Dendritic cell treated with granulocyte-macrophage colony-stimulating factor and Interleukin-4, amounts not matched to agents 40 ng/mL and 50 ng/mL, for 4 days (primary cell): Measurements from ENCODE around the gene CHID1.

Experiments used
- H3K27ac Mint-ChIP-seq: one replicate; pipeline ENCODE4 v1.8.0; 2022; ENCODE audit warnings: mild to moderate bottlenecking, mixed read lengths
- H3K27me3 Mint-ChIP-seq: one replicate; pipeline ENCODE4 v1.8.0; 2022; ENCODE audit warnings: mild to moderate bottlenecking, mixed read lengths
- H3K36me3 Mint-ChIP-seq: one replicate; pipeline ENCODE4 v1.8.0; 2022; ENCODE audit warnings: low read depth, mixed read lengths
- H3K4me1 Mint-ChIP-seq: one replicate; pipeline ENCODE4 v1.8.0; 2022; ENCODE audit warnings: low read depth, mixed read lengths
- H3K4me3 Mint-ChIP-seq: one replicate; pipeline ENCODE4 v1.8.0; 2022; ENCODE audit warnings: mild to moderate bottlenecking, moderate library complexity, mixed read lengths
- H3K9me3 Mint-ChIP-seq: one replicate; pipeline ENCODE4 v1.8.0; 2022; ENCODE audit warnings: mixed read lengths
- intact Hi-C: fragments of 100-400 bp; cut with micrococcal nuclease; formaldehyde crosslinking; loops from one replicate; pipeline ENCODE4 v1.15.0; 2022

The CHID1 gene

DNA sequence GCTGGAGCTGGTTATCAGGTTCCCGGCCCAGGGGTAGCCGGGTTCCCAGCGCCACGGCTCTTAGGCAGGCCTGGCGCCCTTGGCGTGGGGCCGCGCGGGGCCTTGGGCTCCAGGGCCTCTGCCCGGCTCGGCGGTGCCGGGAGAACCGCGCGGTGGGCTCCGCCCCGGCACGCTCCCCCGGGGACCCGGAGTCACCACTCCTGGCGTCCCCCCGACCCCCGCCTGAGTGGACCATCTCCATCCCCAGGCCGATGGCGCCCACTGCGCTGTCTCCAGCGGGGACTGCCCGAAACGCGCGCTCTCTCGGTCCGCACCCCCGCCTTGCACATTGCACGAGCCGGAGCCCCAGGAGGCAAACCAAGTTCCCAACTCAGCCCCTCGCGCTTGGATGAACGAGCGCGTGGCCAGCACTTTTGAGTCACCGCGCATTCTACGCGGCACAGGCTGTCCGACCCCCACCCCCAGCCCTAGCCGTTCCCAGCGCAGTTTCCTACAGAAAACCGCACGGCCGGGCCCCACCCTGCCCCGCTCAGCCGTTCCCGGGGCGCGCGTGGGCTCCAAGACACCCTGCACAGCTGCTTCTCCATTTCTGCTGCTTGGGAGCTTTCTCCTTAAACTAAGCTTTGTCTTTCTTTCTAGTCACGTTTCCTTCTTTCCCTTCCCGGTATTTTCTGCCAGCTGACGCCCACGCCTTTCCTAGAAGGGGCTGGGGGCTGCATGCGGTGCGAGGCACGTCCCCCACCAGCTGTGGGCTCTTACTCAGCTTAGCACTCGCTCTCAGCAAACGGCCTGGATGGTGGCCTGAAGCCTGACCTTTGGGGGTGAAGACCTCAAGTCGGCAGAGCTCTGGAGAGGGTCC, 650 bp upstream of the CHID1 start:
- Mint-ChIP-seq H3K9me3 (no peaks in the 10 kb centered on the region), H3K4me3 (peak overlapping the region; percentile 71), H3K27ac (peak overlapping the region; percentile 91), H3K4me1 (peaks cover 79% of the 10 kb centered on the region), H3K27me3 (no peaks in the 10 kb centered on the region), H3K36me3 (peaks cover 66% of the 10 kb centered on the region)
- intact Hi-C loops = loop anchor here (2.0 kb wide), 1 partner anchor 14 kb away; the partner anchor contains the start of gene AP2A2

DNA sequence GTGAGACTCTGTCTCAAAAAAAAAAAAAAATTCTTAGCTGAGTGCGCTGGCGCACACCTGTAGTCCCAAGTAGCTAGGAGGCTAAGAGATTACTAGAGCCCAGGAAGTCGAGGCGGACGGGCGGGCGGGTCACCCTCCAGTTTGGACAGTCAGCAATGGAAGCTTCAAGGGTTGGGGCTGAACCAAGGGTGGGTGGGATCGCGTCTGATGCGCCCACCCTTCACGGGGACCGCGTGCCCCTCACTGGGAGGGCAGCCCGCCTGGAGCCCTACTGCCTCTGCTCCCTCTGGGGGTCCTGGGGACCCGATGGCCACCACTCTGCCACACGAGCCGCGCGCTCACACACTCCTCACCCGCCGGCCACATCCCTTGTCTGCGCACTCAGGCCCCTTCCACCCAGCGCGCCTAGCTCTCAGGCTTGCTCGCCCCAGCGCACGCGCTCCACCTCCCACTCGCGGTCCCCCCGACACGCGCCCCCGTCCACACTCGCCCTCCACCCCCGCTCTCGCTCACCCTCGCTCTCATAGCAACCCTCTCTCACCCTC, 494 bp downstream of the CHID1 start:
- Mint-ChIP-seq H3K4me3 (peak overlapping the region; percentile 92), H3K27ac (peak overlapping the region; percentile 91), H3K27me3 (no peaks in the 10 kb centered on the region), H3K4me1 (peaks cover 69% of the 10 kb centered on the region), H3K36me3 (peaks cover 77% of the 10 kb centered on the region), H3K9me3 (no peaks in the 10 kb centered on the region)
- intact Hi-C loops = loop anchor here (2.0 kb wide), 1 partner anchor 15 kb away; the partner anchor contains the start of gene AP2A2

DNA sequence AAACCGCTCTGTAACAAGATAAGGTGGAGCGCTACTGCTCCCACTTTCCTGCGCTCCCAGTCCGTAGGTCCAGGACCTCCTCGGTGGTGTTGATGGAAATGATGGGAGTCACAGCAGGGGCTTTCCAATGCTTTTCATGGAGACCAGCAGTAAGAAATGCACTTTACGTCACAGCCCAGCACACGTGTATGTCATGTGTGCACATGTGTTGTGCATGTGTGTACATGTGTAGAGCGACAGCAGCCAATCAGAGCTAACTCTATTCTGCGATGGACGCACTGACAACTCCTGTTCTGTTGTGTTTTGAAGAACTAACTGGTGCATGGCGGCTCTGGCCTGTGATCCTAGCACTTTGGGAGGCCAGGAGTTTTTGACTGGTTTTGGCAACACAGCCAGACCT, 1.2 kb downstream of the CHID1 start:
- Mint-ChIP-seq H3K36me3 (peaks cover 79% of the 10 kb centered on the region), H3K4me1 (peaks cover 62% of the 10 kb centered on the region), H3K27me3 (no peaks in the 10 kb centered on the region), H3K9me3 (no peaks in the 10 kb centered on the region), H3K27ac (peak overlapping the region; percentile 91), H3K4me3 (peak overlapping the region; percentile 92)
- intact Hi-C loops = no loop called here

DNA sequence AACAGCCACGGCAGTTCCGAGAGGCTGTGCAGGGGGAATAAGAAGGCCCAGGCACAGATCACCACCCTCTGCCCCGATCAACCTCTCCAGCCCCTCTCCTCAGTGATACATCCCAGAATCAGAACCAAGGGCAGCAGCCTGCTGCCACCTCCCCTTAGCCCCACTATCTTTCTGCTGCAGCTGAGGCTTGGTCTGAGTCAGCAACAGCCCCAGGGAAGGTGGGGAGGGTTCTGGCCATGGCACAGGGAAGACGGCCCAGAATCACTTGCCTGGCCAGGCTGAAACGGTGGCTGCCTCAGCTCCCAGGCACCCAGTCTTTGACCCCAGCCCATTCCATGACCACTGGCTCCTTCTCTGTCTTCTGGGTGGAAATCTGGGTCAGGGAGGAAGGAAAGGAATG, 2.3 kb downstream of the CHID1 start:
- Mint-ChIP-seq H3K36me3 (peaks cover 89% of the 10 kb centered on the region), H3K4me1 (peaks cover 52% of the 10 kb centered on the region), H3K9me3 (no peaks in the 10 kb centered on the region), H3K27ac (peak overlapping the region; percentile 32), H3K4me3 (no peak overlapping the region), H3K27me3 (no peaks in the 10 kb centered on the region)
- intact Hi-C loops = no loop called here

DNA sequence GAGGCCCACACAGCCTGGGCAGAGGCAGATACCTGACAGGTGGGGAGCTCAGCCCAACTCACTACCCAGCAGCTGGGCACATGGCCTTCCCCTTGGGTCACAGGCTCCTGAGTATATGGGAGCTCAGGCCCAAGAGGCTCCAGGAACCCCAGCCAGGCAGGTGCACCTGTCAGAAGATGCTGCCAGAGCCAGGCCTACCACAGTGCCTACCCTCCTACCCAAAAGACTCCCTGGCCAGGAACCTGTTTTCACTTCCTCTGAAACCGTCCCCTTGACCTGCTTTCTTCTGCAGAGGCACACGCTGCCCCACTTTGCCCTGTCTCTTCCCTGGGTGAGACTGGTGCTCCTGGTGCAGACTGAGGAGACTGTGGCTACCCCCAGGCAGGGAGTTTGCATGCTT, 2.9 kb downstream of the CHID1 start:
- Mint-ChIP-seq H3K4me3 (no peak overlapping the region), H3K4me1 (peaks cover 46% of the 10 kb centered on the region), H3K36me3 (peaks cover 89% of the 10 kb centered on the region), H3K27ac (peak overlapping the region; percentile 32), H3K27me3 (no peaks in the 10 kb centered on the region), H3K9me3 (no peaks in the 10 kb centered on the region)
- intact Hi-C loops = no loop called here

DNA sequence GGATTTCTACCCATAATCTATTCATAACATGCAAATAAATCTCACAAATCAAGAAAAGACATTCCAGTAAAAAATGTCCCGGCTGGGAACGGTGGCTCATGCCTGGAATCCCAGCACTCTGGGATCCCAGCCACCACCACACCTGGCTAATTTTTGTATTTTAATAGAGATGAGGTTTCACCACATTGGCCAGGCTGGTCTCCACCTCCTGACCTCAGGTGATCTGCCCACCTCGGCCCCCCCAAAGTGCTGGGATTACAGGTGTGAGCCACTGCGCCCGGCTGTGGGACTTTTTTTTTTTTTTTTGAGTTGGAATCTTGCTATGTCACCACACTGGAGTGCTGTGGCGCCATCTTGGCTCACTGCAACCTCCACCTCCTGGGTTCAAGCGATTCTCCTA, 4.7 kb downstream of the CHID1 start:
- H3K4me1 Mint-ChIP-seq = peaks cover 37% of the 10 kb centered on the region
- no peaks in the 10 kb centered on the region for H3K9me3 Mint-ChIP-seq
- intact Hi-C loops = no loop called here

DNA sequence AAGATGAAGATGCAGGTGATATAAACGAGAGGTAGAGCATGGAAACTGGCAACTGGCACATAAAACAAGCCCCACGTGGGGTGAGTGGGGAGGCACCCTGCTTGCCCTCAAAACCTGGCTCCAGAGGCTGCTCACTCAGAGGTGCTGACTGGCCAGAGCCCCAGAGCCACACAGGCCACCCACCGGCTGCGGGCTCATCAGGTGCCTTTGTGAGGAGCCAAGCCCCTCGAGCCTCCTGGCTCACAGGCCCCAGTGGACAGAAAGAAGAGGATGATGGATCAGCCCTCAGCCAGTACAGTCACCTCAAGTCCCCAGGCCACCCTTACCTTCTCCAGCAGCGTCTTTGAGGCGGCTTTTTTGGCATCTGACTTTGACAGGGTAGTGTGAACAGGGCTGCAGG, 6.2 kb downstream of the CHID1 start:
- H3K4me3 Mint-ChIP-seq = no peak overlapping the region
- H3K36me3 Mint-ChIP-seq = peaks cover 100% of the 10 kb centered on the region
- no peak overlapping the region for H3K27ac Mint-ChIP-seq
- H3K4me1 Mint-ChIP-seq = peaks cover 33% of the 10 kb centered on the region
- intact Hi-C loops = no loop called here
- H3K9me3 Mint-ChIP-seq = no peaks in the 10 kb centered on the region
- H3K27me3 Mint-ChIP-seq = no peaks in the 10 kb centered on the region

More for the DNA sequence above, 4.7 kb downstream of the CHID1 start:
- Mint-ChIP-seq H3K27me3 (no peaks in the 10 kb centered on the region), H3K27ac (no peak overlapping the region), H3K36me3 (peaks cover 94% of the 10 kb centered on the region), H3K4me3 (no peak overlapping the region)

DNA sequence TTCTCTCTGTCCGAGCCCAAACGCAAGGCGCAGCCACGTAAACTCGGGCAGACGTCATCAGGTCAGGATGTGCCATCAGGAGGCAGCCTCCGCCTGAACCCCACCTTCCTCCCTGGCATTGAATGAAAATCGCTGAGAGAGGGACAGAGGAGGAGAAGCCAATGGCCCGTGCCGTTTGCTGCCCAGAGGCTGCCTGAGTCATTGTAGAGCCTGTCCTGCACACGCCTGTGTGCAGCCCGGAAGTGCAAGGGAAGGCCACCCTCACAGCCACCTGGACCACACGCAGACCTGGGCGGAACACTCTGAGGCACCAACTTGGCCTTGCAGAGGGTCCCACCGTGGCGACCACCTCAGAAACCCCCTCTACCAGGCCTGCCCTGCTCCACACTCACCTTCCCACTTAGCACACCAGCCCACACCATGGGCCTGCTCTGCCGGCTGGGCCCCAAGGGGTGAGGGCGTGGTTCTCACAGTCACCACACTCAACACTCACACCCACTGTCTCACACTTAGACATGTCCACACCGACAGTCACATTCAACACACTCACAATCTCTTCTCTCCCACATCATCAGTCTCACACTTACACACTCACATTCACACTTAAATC, 9.1 kb downstream of the CHID1 start:
- no peak overlapping the region for H3K27ac Mint-ChIP-seq
- intact Hi-C loops = no loop called here

DNA sequence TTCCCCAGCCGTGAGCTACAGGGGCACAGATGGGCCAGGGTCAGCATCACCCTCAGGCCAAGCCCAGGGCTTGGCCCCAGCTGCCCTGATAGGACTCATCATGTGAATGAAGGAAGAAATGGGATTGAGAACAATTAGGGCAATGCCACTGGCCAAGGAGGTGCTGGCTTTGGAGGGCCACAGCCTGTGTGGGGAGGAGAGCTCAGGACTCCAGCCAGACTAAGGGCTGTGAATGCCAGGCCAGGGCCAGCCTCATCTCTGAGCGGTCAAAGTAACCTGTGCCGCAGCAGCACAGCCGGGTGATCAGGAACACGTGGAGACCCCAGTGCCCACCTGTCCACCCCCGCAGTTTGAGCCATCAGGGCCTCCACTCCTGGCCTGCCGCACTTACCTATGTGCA, 10.1 kb downstream of the CHID1 start:
- no peak overlapping the region for H3K4me3 Mint-ChIP-seq
- no peak overlapping the region for H3K27ac Mint-ChIP-seq
- H3K36me3 Mint-ChIP-seq = peaks cover 100% of the 10 kb centered on the region

More for the DNA sequence above, 9.1 kb downstream of the CHID1 start:
- Mint-ChIP-seq H3K9me3 (no peaks in the 10 kb centered on the region), H3K36me3 (peaks cover 100% of the 10 kb centered on the region), H3K4me1 (peaks cover 9% of the 10 kb centered on the region), H3K27me3 (no peaks in the 10 kb centered on the region), H3K4me3 (no peak overlapping the region)

DNA sequence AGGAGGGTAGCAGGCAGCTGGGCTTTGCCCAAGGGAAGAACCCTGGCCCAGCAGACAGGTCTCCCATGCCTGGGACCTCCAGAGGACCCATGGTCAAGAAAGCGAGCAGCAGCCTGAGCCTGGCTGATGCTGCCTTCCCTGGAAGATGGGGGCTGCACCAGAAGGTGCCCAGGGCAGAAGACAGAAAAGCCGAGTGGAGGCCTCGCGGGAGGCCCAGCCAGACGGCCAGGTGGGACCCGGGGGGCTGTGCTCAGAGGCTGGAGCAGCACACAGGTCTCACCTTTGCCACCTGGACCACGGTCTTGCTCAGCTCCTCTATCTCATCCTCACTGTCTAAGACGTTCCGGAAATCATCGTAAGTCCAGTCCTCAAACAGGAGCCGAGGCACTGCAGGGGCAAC, 10.9 kb downstream of the CHID1 start:
- intact Hi-C loops = no loop called here
- H3K4me1 Mint-ChIP-seq = peaks cover 5% of the 10 kb centered on the region
- H3K36me3 Mint-ChIP-seq = peaks cover 100% of the 10 kb centered on the region
- no peak overlapping the region for H3K4me3 Mint-ChIP-seq
- no peak overlapping the region for H3K27ac Mint-ChIP-seq
- no peaks in the 10 kb centered on the region for H3K27me3 Mint-ChIP-seq
- H3K9me3 Mint-ChIP-seq = no peaks in the 10 kb centered on the region

More for the DNA sequence above, 10.1 kb downstream of the CHID1 start:
- no peaks in the 10 kb centered on the region for H3K27me3 Mint-ChIP-seq
- intact Hi-C loops = no loop called here
- H3K4me1 Mint-ChIP-seq = peaks cover 5% of the 10 kb centered on the region
- no peaks in the 10 kb centered on the region for H3K9me3 Mint-ChIP-seq

DNA sequence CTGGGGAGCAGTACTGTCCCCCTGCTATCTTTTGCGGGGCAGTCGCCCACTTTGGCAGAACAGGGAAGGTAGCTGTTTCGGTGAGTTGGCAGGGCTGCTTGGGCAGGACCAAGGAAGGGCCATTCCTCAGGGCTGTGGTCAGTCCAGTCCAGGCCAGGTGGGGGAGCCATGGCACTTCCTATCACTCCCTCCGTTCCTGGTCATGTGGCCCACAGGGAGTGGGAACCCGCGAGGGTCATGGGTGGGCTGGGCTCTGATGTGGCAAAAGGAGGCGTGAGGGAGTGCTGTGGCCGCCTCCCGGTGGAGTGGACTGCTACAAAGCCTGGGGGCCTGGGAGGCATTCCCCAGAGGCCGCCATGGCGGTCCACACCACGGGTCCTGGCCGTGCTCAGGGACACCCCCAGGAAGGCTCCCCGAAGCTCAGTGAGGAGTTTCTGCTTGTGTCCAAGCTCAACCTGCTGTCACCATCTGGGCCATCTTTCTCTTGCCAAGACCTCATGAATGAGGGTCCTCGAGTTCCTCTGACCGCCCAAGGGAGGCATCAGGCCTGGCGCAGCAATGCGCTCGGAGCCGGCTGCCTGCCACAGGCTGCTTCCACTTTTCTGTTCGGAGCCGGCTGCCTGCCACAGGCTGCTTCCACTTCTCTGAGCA, 11.9 kb downstream of the CHID1 start:
- H3K4me1 Mint-ChIP-seq = peaks cover 5% of the 10 kb centered on the region
- no peak overlapping the region for H3K27ac Mint-ChIP-seq
- no peaks in the 10 kb centered on the region for H3K27me3 Mint-ChIP-seq
- H3K4me3 Mint-ChIP-seq = no peak overlapping the region
- H3K36me3 Mint-ChIP-seq = peaks cover 100% of the 10 kb centered on the region
- intact Hi-C loops = no loop called here
- no peaks in the 10 kb centered on the region for H3K9me3 Mint-ChIP-seq

DNA sequence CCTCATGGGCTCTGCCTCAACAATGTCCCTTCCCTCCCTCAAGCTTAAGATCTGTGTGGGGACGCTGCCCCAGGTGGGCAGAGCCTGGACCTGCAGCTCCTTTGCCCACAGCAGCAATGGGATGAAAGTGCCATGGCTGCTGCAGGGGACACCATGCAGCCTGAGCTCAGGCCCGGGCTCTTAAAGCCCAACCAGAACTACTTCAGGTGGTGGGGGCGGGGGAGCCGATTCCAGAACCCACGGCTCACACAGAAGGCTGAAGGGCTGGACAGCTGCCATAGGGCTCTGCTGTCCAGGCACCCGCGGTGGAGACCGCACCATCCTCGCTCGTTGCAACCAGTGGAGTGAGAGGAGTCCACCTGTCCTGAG, 12.5 kb downstream of the CHID1 start:
- Mint-ChIP-seq H3K4me1 (peaks cover 5% of the 10 kb centered on the region), H3K4me3 (no peak overlapping the region), H3K27ac (no peak overlapping the region), H3K36me3 (peaks cover 100% of the 10 kb centered on the region), H3K27me3 (no peaks in the 10 kb centered on the region), H3K9me3 (no peaks in the 10 kb centered on the region)
- intact Hi-C loops = no loop called here

DNA sequence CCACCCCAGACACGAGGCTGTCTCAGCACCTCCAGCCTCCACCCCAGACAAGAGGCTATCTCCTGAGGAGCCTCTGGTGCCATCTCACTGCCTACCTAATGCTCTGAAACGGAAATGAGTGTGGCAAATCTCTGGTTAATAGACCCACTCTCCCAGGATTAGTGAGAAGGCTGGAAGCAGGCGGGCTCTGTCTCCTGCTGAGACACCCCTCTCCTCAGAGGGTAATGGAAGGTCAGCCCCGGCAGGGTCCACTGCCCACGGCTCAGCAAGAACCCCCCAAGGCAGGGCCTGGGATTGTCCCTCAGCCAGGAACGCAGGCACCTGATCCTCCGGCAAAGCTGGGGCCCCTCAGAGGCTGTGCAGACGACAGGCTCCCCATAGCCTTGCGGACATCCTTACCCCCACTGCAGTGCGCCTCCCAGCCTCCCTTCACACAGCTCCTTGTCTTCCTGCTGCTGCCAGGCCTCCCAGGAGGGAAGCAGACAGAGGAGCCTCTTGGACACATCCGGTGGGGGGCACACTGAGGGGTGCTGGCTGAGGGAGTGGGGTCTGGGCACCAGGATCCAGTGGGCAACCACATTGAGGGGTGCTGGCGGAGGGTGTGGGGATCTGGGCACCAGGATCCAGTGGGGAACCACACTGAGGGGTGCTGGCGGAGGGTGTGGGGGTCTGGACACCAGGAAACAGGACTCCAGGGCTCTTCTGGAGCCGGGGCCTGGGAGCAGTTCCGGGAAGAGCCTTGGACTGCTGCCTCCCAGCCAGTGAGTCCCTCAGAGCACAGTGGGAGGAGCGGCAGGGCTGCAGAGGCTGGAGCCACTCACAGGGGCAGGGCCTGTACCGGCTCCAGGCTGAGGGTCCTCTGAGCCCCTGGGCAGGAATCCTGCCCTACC, 13.1 kb downstream of the CHID1 start:
- Mint-ChIP-seq H3K27me3 (no peaks in the 10 kb centered on the region), H3K4me1 (peaks cover 5% of the 10 kb centered on the region), H3K36me3 (peaks cover 100% of the 10 kb centered on the region), H3K9me3 (no peaks in the 10 kb centered on the region), H3K4me3 (no peak overlapping the region), H3K27ac (no peak overlapping the region)
- intact Hi-C loops = no loop called here
